ENCODE data around the gene DHX58. TPM values are rescaled to one million over a fixed set of nuclear protein-coding genes. Genes with fewer than 3 reads are reported as not detected.

Gene DHX58
- total RNA-seq, 8 experiments from 2014 or later, result 0.33 to 29.3 (median 3.3) TPM

GRCh38 chr17:42062681-42063080 is 49.8 kb downstream of the DHX58 start:
- Histone ChIP-seq H3K4me3 (no peak overlapping the region), H3K4me1 (replicated peaks in 1 of 2) (peaks cover 3 to 7% of the 10 kb centered on the region in 2 donors), H3K27ac (no peak overlapping the region)
- in situ Hi-C loops (cut with MboI; ENCODE audit: low pct_unique_long_range_greater_than_20kb in 2 of 9, low sequenced_read_pairs in 9 of 9, unreplicated experiment in 9 of 9), result no loop called here
- 80% methylated on average over 1 to 4 of the region's 14 CpGs; no CpG with 5 or more reads in 8 of the 10 experiments for WGBS, 10 experiments
- no peak for ATAC-seq (replicated peaks in 6 of 8)

- WGBS, 10 experiments, result 65 to 100% (median 88%) methylated on average over 1 to 2 of the region's 5 CpGs; no CpG with 5 or more reads in 5 of the 10 experiments
- H3K4me1 ChIP-seq (replicated peaks in 1 of 2), result peaks cover 0 to 3% of the 10 kb centered on the region in 2 donors
- no peak overlapping the region for H3K4me3 ChIP-seq
- in situ Hi-C loops (cut with MboI; ENCODE audit: low pct_unique_long_range_greater_than_20kb in 2 of 9, low sequenced_read_pairs in 9 of 9, unreplicated experiment in 9 of 9), result no loop called here
- ATAC-seq (replicated peaks in 6 of 8), result no peak
- no peak overlapping the region for H3K27ac ChIP-seq
These were observed 50.6 kb downstream of the DHX58 start for GRCh38 chr17:42061646-42062487.

DNA sequence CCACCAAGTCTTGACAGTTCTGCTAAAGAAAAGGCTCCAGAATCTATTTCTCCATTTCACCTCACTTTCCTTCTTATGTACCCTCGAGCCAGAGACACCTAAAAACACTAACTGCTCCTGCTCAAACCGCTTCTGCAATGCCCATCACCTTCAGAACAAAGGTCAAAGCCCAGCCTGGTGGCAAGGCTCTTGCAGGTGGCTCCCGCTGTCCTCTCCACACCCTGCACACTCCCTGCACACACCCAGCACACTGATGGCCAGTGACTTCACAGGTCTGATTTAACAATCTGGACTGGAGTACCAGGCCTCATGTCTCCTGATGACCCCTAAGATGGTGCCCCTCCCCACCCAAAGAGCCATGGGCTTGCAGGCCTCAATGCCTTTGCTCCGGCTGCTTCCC is 52.3 kb downstream of the DHX58 start:
- H3K4me3 ChIP-seq, result no peak overlapping the region
- ATAC-seq (replicated peaks in 6 of 8), result no peak
- H3K4me1 ChIP-seq (replicated peaks in 1 of 2), result peaks cover 3% of the 10 kb centered on the region in 2 donors
- H3K27ac ChIP-seq, result no peak overlapping the region
- 70 to 100% (median 90%) methylated on average over 1 to 2 of the region's 4 CpGs; no CpG with 5 or more reads in 6 of the 10 experiments for WGBS, 10 experiments
- in situ Hi-C loops (cut with MboI; ENCODE audit: low pct_unique_long_range_greater_than_20kb in 2 of 9, low sequenced_read_pairs in 9 of 9, unreplicated experiment in 9 of 9), result no loop called here

DNA sequence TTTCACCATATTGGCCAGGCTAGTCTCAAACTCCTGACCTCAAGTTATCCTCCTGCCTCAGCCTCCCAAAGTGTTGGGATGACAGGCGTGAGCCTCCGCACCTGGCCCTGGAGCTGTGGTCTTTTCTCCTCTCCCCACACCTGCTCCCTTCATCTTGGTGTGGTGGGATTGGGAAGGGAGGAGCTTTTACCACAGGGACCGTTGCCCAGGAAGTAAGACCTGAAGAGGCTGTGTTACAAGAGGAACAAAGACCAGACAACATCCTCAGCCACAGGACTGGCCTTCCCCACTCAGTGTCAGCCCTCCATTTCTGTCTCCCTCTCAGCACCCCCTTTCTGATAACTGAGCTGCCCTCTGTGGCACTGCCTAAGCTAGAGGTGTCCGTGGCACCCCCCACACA is 52.7 kb downstream of the DHX58 start:
- Histone ChIP-seq H3K4me3 (no peak overlapping the region), H3K27ac (no peak overlapping the region), H3K4me1 (replicated peaks in 1 of 2) (peaks cover 3% of the 10 kb centered on the region in 2 donors)
- in situ Hi-C loops (cut with MboI; ENCODE audit: low pct_unique_long_range_greater_than_20kb in 2 of 9, low sequenced_read_pairs in 9 of 9, unreplicated experiment in 9 of 9), result no loop called here
- no peak for ATAC-seq (replicated peaks in 6 of 8)
- WGBS, 10 experiments, result 63 to 80% (median 71%) methylated on average over 1 to 2 of the region's 4 CpGs; no CpG with 5 or more reads in 7 of the 10 experiments

- Histone ChIP-seq H3K4me1 (replicated peaks in 1 of 2) (peaks cover 3 to 7% of the 10 kb centered on the region in 2 donors), H3K4me3 (no peak overlapping the region), H3K27ac (no peak overlapping the region)
- WGBS, 10 experiments, result 30 to 93% methylated on average over 2 to 4 of the region's 7 CpGs; no CpG with 5 or more reads in 8 of the 10 experiments
- ATAC-seq (replicated peaks in 6 of 8), result peak in 1 of 8 experiments; percentile 5
- in situ Hi-C loops (cut with MboI; ENCODE audit: low pct_unique_long_range_greater_than_20kb in 2 of 9, low sequenced_read_pairs in 9 of 9, unreplicated experiment in 9 of 9), result no loop called here
These were observed 54.5 kb downstream of the DHX58 start for GRCh38 chr17:42058063-42058462.

GRCh38 chr17:42056635-42057034 is 55.9 kb downstream of the DHX58 start:
- Histone ChIP-seq H3K4me3 (no peak overlapping the region), H3K27ac (no peak overlapping the region), H3K4me1 (replicated peaks in 1 of 2) (peaks cover 3 to 7% of the 10 kb centered on the region in 2 donors)
- ATAC-seq (replicated peaks in 6 of 8), result no peak
- in situ Hi-C loops (cut with MboI; ENCODE audit: low pct_unique_long_range_greater_than_20kb in 2 of 9, low sequenced_read_pairs in 9 of 9, unreplicated experiment in 9 of 9), result no loop called here
- 25 to 43% methylated on average over 1 of the region's 3 CpGs; no CpG with 5 or more reads in 8 of the 10 experiments for WGBS, 10 experiments

- Histone ChIP-seq H3K27ac (no peak overlapping the region), H3K4me3 (no peak overlapping the region), H3K4me1 (replicated peaks in 1 of 2) (peaks cover 3 to 14% of the 10 kb centered on the region in 2 donors)
- 0 to 80% (median 41%) methylated on average over 1 to 4 of the region's 6 CpGs; no CpG with 5 or more reads in 7 of the 10 experiments for WGBS, 10 experiments
- in situ Hi-C loops (cut with MboI; ENCODE audit: low pct_unique_long_range_greater_than_20kb in 2 of 9, low sequenced_read_pairs in 9 of 9, unreplicated experiment in 9 of 9), result no loop called here
- ATAC-seq (replicated peaks in 6 of 8), result peak in 3 of 8 experiments; percentile 23 to 58 (median 43)
These were observed 57.0 kb downstream of the DHX58 start for GRCh38 chr17:42055496-42055895.

DNA sequence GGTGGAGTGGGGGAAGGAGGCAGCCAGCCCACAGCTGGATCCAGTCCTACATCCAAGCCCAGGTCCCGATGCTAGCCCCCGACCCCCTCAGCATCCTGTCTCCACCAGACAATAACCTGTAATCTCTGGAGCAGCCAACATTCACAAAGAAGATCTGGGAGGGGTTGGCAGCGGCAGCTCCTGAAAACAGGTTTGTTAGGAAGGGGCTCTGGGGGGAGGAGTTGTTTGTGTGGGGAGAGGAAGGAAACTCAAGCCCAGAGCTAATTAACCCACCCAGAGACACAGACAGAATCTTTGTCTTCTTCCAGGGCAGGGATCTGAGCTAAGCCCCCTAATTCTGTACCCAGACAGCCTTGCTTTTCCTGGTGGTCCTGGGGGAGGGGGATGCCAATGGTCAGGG is 57.5 kb downstream of the DHX58 start:
- Histone ChIP-seq H3K27ac (no peak overlapping the region), H3K4me1 (replicated peaks in 1 of 2) (peaks cover 3 to 14% of the 10 kb centered on the region in 2 donors), H3K4me3 (no peak overlapping the region)
- ATAC-seq (replicated peaks in 6 of 8), result no peak
- WGBS, 10 experiments, result no CpG with 5 or more reads among the region's 3 CpGs
- in situ Hi-C loops (cut with MboI; ENCODE audit: low pct_unique_long_range_greater_than_20kb in 2 of 9, low sequenced_read_pairs in 9 of 9, unreplicated experiment in 9 of 9), result no loop called here

- Histone ChIP-seq H3K4me1 (replicated peaks in 1 of 2) (peaks cover 3 to 14% of the 10 kb centered on the region in 2 donors), H3K4me3 (no peak overlapping the region), H3K27ac (no peak overlapping the region)
- in situ Hi-C loops (cut with MboI; ENCODE audit: low pct_unique_long_range_greater_than_20kb in 2 of 9, low sequenced_read_pairs in 9 of 9, unreplicated experiment in 9 of 9), result no loop called here
- peak in 1 of 8 experiments; percentile 22 for ATAC-seq (replicated peaks in 6 of 8)
- WGBS, 10 experiments, result 5 to 60% (median 20%) methylated on average over 1 to 4 of the region's 12 CpGs; no CpG with 5 or more reads in 6 of the 10 experiments
These were observed 58.6 kb downstream of the DHX58 start for GRCh38 chr17:42053731-42054500.

GRCh38 chr17:42052346-42052877 is 60.1 kb downstream of the DHX58 start:
- ATAC-seq (replicated peaks in 6 of 8), result no peak
- WGBS, 10 experiments, result 0 to 100% (median 68%) methylated on average over 1 to 5 of the region's 6 CpGs; no CpG with 5 or more reads in 4 of the 10 experiments
- in situ Hi-C loops (cut with MboI; ENCODE audit: low pct_unique_long_range_greater_than_20kb in 2 of 9, low sequenced_read_pairs in 9 of 9, unreplicated experiment in 9 of 9), result no loop called here
- no peak overlapping the region for H3K27ac ChIP-seq
- no peak overlapping the region for H3K4me3 ChIP-seq
- H3K4me1 ChIP-seq (replicated peaks in 1 of 2), result peaks cover 3 to 14% of the 10 kb centered on the region in 2 donors

GRCh38 chr17:42051645-42052044 is 60.9 kb downstream of the DHX58 start:
- Histone ChIP-seq H3K4me1 (replicated peaks in 1 of 2) (peaks cover 3 to 14% of the 10 kb centered on the region in 2 donors), H3K27ac (no peak overlapping the region), H3K4me3 (no peak overlapping the region)
- in situ Hi-C loops (cut with MboI; ENCODE audit: low pct_unique_long_range_greater_than_20kb in 2 of 9, low sequenced_read_pairs in 9 of 9, unreplicated experiment in 9 of 9), result no loop called here
- WGBS, 10 experiments, result 67 to 100% (median 100%) methylated on average over 1 to 4 of the region's 7 CpGs; no CpG with 5 or more reads in 3 of the 10 experiments
- no peak for ATAC-seq (replicated peaks in 6 of 8)
